ENCODE results near the gene MARCHF7.

DNA sequence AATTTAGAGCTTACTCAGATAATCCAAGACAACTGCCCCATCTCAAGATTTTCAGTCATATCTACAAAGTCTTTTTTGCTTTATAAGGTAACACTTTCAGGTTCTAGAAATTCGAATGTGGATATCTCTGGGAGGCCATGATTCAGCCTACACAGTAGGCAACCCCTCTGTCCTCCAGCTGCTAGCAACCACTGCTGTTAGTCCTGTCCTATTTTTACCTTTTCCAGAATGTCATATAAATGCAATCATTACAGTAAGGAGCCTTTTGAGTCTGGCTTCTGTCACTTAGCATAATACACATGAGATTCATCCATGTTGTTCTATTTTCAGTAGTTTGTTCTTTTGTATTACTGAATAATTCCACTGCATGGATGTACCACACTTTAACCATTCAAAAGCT is 28.5 kb upstream of the MARCHF7 start:
- TF ChIP-seq ZFP30 (CRISPR knock-in tag; IDR thresholded peaks at IDR 0.05) (no peak), ARNTL (CRISPR knock-in tag; IDR thresholded peaks at IDR 0.05; ENCODE audit: borderline replicate concordance, low read depth) (no peak), GLIS3 (CRISPR knock-in tag; IDR thresholded peaks at IDR 0.05) (no peak), CSDC2 (CRISPR knock-in tag; IDR thresholded peaks at IDR 0.05) (no peak), ZNF565 (CRISPR knock-in tag; conservative IDR thresholded peaks at IDR 0.05; ENCODE audit: low read depth) (no peak), RARB (CRISPR knock-in tag; IDR thresholded peaks at IDR 0.05) (no peak), TOX (CRISPR knock-in tag; IDR thresholded peaks at IDR 0.05; ENCODE audit: borderline replicate concordance) (no peak), OSR1 (CRISPR knock-in tag; IDR thresholded peaks at IDR 0.05) (no peak), ZNF8 (CRISPR knock-in tag; IDR thresholded peaks at IDR 0.05) (no peak)
- TF ChIP-seq, protein P1, sequence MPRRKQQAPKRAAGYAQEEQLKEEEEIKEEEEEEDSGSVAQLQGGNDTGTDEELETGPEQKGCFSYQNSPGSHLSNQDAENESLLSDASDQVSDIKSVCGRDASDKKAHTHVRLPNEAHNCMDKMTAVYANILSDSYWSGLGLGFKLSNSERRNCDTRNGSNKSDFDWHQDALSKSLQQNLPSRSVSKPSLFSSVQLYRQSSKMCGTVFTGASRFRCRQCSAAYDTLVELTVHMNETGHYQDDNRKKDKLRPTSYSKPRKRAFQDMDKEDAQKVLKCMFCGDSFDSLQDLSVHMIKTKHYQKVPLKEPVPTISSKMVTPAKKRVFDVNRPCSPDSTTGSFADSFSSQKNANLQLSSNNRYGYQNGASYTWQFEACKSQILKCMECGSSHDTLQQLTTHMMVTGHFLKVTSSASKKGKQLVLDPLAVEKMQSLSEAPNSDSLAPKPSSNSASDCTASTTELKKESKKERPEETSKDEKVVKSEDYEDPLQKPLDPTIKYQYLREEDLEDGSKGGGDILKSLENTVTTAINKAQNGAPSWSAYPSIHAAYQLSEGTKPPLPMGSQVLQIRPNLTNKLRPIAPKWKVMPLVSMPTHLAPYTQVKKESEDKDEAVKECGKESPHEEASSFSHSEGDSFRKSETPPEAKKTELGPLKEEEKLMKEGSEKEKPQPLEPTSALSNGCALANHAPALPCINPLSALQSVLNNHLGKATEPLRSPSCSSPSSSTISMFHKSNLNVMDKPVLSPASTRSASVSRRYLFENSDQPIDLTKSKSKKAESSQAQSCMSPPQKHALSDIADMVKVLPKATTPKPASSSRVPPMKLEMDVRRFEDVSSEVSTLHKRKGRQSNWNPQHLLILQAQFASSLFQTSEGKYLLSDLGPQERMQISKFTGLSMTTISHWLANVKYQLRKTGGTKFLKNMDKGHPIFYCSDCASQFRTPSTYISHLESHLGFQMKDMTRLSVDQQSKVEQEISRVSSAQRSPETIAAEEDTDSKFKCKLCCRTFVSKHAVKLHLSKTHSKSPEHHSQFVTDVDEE (CRISPR knock-in tag; IDR thresholded peaks at IDR 0.05), result no peak
- TF ChIP-seq, protein P2, sequence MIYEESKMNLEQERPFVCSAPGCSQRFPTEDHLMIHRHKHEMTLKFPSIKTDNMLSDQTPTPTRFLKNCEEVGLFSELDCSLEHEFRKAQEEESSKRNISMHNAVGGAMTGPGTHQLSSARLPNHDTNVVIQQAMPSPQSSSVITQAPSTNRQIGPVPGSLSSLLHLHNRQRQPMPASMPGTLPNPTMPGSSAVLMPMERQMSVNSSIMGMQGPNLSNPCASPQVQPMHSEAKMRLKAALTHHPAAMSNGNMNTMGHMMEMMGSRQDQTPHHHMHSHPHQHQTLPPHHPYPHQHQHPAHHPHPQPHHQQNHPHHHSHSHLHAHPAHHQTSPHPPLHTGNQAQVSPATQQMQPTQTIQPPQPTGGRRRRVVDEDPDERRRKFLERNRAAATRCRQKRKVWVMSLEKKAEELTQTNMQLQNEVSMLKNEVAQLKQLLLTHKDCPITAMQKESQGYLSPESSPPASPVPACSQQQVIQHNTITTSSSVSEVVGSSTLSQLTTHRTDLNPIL (CRISPR knock-in tag; IDR thresholded peaks at IDR 0.05; ENCODE audit: low read depth), result no peak
- TF ChIP-seq, protein P3, sequence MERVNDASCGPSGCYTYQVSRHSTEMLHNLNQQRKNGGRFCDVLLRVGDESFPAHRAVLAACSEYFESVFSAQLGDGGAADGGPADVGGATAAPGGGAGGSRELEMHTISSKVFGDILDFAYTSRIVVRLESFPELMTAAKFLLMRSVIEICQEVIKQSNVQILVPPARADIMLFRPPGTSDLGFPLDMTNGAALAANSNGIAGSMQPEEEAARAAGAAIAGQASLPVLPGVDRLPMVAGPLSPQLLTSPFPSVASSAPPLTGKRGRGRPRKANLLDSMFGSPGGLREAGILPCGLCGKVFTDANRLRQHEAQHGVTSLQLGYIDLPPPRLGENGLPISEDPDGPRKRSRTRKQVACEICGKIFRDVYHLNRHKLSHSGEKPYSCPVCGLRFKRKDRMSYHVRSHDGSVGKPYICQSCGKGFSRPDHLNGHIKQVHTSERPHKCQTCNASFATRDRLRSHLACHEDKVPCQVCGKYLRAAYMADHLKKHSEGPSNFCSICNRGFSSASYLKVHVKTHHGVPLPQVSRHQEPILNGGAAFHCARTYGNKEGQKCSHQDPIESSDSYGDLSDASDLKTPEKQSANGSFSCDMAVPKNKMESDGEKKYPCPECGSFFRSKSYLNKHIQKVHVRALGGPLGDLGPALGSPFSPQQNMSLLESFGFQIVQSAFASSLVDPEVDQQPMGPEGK (CRISPR knock-in tag; IDR thresholded peaks at IDR 0.05; ENCODE audit: borderline replicate concordance), result no peak
